Keratinocyte (primary cell): Measurements from ENCODE around the gene AP3B1.
"Not testable (repeated sequence)": the region's sequence is repeated elsewhere in the genome, so short reads cannot be mapped to it uniquely, and the experiment has no call there.

Experiments used
- CTCF ChIP-seq, 3 experiments: IDR thresholded peaks in 1 of 3; conservative IDR thresholded peaks in 1 of 3; optimal IDR thresholded peaks in 1 of 3; 2 replicates in 2 of 3; 3 replicates in 1 of 3; pipeline versions ENCODE3 to v1.5.1; 2011; ENCODE audit warnings: low read length in 3 of 3, mild to moderate bottlenecking in 3 of 3, moderate library complexity in 2 of 3, control low read depth in 1 of 3, inconsistent platforms in 1 of 3; ENCODE audit not compliant: insufficient read depth in 2 of 3; ENCODE audit errors: extremely low read depth in 1 of 3
- EZH2 ChIP-seq: IDR thresholded peaks from one replicate; pipeline ENCODE4 v1.6.1; 2012; ENCODE audit warnings: inconsistent platforms, mild to moderate bottlenecking, low read length, moderate library complexity

GRCh38 chr5:78170335-78170734 is 124.2 kb downstream of the AP3B1 start:
- TF ChIP-seq CTCF (optimal IDR thresholded peaks at IDR 0.05 in 1 of 3, IDR thresholded peaks at IDR 0.05 in 1 of 3, conservative IDR thresholded peaks at IDR 0.05 in 1 of 3; ENCODE audit: extremely low read depth in 1 of 3, insufficient read depth in 2 of 3, low read length in 3 of 3); EZH2: not testable (repeated sequence)
